GM19351 (cell line): Measurements from ENCODE around the gene SS18L1.

Experiments used
- ATAC-seq: cut with Tn5 transposase; IDR thresholded peaks from one replicate; pipeline ENCODE4 v1.9.1; 2021; ENCODE audit warnings: mild to moderate bottlenecking, moderate library complexity; ENCODE audit not compliant: unreplicated experiment

SS18L1 gene

DNA sequence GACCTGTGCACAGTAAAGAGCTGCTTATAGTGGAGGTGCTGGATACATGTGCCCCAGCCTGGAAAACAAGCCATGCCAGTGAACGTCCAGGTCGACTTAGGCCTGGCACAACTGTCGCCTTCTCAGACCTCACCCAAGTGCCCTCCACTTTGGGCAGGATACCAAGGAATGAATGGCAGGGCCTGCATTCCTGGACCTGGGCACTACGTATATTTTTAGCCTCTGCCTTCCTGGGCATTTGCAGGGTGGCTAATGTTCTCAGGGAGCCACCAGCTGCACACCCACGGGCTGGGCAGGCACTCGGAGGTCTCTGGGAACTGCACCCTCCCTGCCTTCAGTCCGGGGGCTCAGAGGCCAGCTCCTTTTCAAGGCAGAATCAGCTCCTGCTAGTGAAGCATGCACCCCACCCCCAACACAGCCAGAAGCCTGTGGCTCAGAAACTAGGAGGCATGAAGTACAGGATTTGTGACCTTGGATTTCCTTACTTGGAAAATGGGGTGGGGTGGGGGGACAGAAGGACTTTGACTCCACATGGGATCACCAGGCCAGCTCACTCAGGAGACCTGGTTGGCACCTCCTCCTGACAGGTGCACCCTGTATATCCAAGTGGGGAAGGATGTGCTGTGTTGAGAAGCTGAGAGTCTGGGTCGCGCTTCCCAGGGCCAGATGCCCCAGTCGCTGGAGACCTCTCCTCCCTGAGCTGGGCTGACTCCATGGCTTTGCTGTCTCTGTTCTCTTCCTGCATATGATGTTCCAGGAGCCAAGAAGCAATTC lies 23.8 kb upstream of the SS18L1 start:
- no peak for ATAC-seq

DNA sequence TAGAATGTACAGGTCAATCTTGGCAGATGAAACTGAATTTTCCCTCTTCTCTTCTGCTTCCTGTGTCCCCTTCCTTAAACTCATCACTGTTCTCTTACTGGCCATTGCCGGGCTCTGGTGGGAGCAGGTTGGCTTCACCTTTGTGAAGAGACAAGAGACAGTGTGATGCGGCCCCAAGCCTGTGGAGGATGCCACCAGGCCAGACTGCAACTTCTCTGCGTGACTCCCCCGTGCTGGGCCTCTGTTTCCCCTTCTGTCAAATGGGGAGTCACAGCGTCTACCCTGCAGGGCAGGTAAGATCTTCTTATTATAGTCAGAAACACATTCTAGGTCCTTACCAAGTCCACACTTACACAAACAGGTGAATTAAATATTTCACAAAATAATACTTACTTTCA lies 23.2 kb upstream of the SS18L1 start:
- ATAC-seq: no peak

DNA sequence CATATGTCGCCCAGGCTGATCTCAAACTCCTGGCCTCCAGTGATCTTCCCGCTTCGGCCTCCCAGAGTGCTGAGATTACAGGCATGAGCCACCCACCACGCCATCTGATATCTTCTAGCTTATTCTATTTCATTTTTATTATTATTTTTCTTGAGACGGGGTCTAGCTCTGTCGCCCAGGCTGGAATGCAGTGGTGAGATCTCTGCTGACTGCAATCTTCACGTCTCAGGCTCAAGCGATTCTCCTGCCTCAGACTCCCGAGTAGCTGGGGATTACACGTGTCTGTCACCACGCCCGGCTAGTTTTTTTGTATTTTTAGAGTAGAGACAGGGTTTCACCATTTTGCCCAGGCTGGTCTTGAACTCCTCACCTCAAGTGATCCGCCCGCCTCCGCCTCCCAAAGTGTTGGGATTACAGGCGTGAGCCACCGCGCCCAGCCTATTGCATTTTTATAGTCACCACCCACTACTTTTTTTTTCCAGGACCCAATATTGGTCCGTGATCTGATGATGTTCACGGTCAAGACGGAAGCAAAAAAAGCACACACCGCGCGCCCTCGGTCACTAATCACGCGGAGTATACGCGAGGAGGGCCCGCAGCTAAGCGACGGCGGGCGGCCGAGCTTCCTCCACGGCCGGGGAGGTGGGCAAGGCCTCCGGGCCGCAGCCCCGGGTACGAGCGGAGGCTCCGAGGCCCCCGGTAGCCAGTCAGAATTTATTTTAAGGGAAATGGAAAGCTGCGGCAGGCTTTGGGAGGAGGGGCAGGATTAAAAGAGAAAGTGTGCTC lies 22.4 kb upstream of the SS18L1 start:
- peak; percentile 7 for ATAC-seq

DNA sequence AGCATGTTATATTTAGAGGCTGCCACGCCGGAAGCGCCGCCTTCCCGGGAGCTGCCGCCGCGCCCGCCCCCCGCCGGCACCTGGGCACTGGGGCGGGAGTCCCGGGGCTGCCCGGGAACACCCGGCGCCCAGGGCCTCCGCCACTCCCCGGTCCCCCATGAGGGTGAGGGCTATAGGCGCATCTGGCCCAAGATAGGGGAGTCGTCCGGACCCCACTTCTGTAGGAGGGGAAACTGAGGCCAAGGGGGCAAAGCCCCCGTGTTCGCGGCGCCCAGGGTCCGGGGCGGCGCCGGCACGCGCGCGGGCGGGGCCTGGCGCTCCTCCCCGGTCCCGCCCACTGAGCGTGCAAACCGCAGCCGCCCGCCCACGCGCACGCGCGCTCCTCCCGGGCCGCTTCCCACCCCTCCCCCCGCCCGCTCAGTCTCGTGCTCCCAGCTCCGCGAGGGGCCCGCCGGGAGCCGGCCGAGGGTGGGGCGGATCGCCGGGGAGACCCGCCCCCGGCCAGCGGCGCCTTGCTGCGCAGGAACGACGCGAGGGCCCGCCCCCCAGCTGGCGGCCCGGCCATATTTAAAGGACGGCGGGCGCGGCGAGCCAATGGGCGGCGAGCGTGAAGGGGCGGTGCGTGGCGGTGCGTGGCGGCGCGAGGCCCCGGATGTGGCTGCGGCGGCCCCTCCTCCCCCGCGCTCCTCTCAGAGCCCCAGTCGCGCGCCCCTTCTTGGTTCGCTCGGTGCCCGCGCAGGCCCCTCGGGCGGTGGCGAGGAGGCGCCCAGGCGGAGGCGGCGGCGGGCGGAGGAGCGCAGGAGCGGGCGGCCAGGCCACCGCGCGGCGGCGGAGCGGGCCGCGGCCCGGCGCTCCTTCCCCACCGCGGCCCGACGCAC lies 21.6 kb upstream of the SS18L1 start, which contains the start of gene LSM14B:
LSM14B (plus strand) TSS at position 700 of the 878 bp plus-strand sequence. CDS start 192 bp downstream, outside the sequence.
- ATAC-seq: peak; percentile 78

DNA sequence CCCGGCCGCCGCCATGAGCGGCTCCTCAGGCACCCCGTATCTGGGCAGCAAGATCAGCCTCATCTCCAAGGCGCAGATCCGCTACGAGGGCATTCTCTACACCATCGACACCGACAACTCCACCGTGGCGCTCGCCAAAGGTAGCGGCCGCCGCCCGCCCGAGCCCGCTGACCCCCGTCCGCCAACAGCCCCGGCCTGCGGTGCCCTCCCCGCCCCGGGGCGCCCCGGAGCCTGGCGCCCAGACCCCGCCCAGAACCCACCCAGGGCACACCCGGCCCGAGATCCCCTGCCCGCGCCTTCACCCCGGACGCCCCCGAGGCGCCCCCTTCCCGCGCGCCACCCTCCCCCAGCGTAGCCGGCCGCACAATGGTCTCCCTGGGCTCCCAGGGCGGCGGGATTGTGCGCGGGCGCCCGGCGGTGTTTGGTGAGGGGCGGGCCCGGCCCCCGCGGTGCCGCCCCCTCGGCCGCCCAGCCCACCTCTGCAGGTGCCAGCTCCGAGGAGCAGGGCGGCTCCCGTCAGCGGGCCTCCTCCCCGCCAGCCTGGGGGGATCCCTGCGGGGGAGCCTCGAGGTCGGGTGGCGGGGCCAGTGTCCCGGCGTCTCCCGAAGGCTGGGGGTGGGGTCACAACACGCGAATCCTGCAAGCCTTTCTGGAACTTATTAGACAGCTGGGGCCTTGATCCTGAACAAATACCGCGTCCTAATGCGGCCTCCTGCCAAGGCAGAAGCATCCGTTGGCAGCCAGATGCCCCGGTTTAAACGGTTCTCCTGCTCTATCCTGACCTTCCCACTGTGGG lies 20.7 kb upstream of the SS18L1 start:
- peak; percentile 16 for ATAC-seq

DNA sequence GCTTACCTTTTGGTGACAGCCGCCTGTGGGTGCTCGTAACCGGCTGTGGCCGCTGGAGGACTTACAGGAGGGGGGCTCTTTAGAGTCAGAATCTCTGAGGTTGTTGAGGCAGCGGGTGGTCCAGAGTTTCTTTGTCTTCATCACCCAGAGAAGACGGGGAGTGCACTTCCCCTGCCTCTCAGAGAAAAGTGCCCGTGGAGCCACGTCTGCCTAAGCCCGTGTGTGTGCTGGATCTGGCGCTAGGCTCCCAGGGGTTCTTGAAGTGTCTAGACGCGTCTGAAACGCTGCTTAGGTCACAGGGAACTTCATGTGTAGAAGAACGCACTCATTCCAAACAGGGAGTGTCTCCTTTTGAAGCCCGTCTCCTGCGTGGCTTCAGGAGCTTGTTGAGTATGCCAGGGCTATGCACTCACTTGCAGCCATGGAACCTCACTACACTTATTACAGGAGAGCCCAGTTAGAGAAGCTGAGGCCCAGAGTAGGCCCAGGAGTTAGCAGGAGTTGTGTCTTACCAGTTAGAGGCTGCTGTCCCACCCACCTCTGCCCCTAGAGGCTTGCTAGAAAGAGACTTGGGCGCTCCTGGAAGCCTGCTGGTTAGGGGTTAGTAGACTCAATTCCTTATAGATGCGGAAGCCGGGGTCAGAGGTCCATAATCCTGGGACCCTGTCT lies 20.0 kb upstream of the SS18L1 start:
- no peak for ATAC-seq

DNA sequence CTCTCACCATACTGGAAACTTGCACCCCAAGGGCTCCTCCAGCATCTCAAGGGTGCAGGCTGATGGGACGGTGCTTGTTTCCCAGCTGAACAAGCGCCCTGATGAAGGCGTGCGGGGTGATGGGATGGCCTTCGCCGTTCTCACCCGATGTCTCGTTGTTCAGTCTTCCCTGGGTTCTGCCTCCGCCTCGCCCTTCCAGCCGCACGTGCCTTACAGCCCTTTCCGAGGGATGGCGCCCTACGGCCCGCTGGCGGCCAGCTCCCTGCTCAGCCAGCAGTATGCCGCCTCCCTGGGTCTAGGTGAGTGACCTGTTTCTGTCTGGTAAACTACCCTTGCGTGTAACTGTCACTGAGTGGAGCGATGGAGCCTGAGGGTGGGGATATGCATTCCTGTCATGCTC lies 17.4 kb upstream of the SS18L1 start:
- no peak for ATAC-seq

DNA sequence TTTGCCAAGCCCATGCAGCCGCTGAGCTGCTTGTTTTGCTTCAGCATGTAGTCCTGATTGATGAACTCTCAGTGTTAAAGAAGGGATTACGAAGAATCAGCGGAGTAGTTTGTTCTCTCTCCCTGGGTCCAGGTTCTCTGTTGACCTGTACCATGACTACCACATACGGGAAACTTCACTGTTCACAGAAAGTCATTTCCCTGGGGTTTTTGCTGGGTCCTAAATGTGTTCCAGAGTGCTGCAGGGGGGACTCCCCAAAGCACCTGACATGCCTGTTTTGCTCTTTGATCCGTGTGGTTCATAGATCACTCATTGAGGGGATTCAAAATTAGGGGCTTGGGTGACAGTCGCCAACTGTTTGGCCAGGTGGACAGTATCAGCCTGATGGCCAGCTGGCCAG lies 15.8 kb upstream of the SS18L1 start:
- no peak for ATAC-seq

DNA sequence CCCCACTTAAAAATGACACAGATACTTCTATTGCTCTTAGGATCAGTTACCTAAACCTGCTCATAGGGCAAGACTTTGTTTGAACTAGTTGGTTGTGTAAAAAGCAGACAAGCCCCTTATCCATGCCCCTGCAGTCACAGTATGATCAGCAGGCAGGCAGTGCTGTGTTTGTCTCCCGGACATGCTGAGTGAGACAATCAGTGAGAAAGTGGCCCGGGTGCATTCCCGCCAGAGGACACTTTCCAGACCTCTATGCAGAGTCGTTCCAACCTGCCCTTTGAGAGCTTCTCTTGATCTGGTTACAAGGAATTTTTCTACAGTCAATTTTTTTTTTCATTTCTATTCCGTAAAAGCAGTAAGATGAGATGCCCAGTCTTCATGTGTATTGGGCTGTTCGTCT lies 15.1 kb upstream of the SS18L1 start:
- no peak for ATAC-seq

DNA sequence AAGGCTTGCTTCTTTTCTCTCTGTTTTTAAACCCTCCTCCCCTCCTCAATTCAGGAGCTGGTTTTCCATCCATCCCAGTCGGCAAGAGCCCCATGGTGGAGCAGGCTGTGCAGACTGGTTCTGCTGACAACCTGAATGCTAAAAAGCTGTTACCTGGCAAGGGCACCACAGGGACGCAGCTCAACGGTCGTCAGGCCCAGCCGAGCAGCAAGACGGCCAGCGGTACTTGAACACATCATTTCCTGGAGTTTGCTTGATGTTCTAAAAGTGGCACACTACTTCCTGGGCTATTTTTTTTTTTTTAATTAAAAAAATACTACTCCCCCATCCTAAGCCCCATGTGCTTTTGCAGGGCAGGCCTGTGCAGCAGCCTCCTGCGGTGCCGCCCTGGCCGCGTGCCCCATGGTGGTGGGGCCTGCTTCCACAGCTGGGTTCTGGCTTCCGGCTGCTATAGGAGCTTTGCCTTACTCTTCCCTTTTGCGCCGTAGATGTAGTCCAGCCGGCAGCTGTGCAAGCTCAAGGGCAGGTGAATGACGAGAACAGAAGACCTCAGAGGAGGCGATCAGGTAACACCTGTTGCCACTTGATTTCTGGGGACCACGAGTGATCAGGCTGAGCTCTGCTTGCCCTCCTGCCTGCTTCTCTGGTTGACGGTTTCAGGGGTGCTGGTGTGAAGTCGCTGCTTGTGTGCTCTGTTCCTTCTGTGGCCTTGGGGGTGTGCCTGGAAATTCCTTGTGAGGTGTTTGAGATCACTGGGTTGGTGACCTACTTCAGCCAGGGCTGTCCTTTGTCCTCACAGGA lies 13.6 kb upstream of the SS18L1 start:
- no peak for ATAC-seq

DNA sequence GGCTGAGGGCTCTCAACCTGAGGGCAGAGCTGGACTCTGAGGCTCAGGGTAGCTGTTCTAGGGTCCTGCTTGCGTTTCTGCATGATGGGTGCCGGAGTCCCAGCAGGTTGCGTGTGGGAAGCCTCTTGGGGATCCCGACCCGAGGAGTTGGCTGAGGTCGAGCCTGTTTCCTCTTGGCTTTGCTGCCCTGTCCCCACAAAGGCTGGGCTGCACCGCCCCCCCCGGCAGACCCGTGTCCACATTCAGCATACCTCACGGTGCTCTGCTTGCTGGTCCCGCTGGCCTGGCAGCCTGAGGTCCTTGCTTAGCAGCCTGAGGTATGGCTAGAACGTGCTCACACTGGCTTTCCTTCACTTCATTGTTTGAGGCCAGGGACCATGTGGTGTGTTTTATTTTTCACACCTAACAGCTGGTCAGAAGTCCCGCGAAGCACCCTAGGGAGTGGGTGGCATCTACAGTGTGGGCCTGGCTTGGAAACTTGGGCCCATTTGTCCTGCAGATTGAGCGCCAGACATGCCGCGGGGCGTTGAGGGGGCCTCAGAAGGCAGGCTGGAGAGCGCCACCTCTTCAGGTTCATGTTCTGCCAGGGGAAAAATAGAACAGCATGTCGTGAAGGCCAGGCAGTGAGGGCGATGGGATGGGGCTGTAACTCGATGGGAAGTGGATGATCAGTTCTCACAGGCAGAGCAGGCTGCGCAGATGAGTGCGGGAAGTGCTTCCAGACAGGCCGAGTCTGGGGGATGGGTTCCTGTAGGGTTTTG lies 11.8 kb upstream of the SS18L1 start:
- no peak for ATAC-seq

DNA sequence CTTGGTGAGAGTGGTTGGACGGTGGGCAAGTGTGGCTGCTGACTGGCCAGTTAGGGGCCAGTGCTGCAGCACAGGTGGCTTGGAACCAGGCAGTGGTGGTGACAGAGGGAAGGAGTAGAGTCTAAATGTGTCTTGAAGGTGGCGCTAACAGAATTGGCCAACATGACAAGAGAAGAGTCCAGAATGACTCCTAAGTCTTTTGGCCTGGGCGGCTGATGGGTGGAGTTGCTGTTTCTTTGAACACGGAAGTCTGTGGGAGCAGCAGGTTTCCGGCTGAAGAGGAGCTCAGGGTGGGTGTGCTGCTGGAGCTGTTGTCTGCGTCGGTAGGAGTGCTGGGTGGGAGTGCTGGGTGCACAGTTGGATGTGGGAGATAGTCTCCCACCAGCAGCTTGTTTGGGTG lies 11.1 kb upstream of the SS18L1 start:
- ATAC-seq: no peak

DNA sequence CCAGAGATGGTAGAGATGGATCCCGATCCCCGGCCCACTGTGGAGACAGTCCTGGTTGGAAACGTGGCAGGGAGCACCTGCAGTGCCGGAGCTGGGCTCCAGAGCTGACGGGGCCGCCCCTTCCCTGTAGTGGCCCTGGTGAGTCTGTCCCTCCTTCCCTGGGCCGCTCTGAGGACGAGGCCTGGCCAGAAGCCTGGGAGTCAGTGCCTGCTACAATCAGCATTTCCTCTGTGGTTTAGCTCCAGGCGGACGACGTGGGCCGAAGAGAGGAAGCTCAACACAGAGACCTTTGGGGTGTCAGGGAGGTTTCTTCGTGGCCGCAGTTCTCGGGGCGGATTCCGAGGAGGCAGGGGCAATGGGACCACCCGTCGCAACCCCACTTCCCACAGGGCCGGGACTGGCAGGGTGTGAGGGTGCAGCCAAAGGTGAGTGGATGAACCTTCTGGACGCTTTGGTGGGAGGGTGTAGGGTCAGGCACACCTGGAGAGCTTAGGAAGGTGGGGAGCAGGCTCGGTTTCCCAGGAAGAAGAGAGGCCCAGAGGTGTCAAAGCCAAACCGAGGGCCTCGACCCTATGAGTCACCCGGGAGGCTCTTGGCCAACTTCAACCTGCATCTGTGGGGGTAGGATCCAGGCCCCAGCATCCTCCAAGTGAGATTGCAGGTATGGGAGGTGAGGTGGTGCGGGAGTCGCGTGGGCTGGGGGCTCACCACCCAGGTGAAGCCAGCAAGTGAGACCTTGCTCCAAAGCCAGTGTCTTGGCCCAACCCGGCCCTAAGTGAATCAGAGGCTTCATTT lies 10.3 kb upstream of the SS18L1 start:
- no peak for ATAC-seq

DNA sequence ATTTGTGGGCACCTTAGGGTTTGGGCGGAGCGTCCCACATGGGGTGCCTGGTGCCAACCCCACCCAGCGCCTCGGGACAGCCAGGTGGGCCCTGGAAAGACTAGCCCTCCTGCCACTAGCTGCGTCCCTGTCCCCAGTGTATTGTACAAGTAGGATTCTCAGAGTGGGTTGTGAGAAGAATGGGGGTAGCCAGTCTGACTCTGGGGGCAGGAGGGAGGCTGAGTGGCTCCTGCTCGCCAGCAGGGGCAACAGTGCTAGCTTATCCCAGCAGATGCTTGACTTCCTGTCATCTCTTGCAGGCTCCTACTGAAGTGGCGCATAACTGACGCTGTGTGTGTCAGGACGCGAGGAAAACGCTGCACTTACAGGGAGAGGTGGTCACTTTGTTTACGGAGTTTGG lies 9.7 kb upstream of the SS18L1 start:
- ATAC-seq: no peak

DNA sequence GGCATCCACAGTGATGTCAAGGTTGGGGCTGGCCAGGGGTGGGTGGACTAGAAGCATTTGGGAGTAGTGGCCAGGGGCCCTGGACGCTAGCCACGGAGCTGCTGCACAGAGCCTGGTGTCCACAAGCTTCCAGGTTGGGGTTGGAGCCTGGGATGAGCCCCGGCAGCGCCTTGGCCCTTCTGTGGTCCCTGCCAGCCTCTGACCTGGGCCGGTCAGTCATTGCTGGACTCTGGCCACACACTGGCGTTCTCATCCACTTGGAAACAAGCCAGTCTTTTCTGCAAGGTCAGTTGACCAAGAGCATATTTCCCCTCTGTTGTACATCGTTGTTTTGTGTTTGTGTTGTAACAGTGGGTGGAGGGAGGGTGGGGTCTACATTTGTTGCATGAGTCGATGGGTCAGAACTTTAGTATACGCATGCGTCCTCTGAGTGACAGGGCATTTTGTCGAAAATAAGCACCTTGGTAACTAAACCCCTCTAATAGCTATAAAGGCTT lies 8.8 kb upstream of the SS18L1 start:
- ATAC-seq: no peak

DNA sequence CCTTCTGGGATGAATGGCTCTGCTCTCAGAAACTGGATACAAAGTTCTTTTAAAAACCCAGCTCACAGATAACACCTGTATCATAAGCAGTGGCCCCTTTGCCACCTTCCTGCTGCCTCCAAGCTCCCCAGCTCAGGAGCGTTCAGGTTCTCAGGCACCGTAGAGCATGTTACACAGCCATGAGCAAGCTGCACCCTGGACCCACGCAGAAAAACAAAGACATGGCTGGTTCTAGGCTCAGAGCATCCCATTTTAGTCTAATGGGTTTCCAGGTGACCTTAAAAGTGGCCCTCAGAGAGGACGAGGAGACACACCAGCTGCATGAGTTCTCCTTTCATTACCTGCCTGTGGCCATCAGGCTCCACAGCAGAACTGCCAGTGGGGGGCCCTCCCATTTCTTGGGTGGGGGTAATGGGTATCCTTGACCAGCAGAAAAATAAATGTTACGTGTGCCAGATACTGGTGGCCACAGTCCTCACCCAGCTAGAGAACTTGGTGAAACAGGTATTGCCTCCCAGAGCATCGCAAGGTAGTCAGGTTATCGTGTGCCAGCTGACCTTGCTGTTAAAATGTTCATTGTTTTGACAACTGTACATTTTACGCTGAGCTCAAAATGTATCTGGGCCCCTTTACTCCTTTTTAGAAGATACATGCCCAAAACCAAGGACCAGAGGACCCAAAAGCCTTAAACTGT lies 7.8 kb upstream of the SS18L1 start:
- ATAC-seq: no peak
